Gastroesophageal sphincter (tissue), 3 donors: Measurements from ENCODE around the gene COA5.

Experiments used
- CTCF ChIP-seq, 4 experiments: fragments of 200-600 bp in 2 of 4; fragments of 450-650 bp in 2 of 4; sonication (generic) in 1 of 4; IDR thresholded peaks; one replicate each; pipeline ENCODE4 v1.5.1; 2017 to 2019; ENCODE audit warnings: antibody characterized with exemption in 4 of 4, mild to moderate bottlenecking in 2 of 4, moderate library complexity in 2 of 4
- EP300 ChIP-seq: sonication (generic); formaldehyde crosslinking; IDR thresholded peaks from one replicate; pipeline ENCODE4 v1.6.1; 2017; ENCODE audit warnings: antibody characterized with exemption, mild to moderate bottlenecking
- POLR2A ChIP-seq, 2 donors: fragments of 450-650 bp; IDR thresholded peaks; one replicate each; pipeline ENCODE4 v1.6.1; 2017; ENCODE audit warnings: antibody characterized with exemption in 2 of 2, mild to moderate bottlenecking in 2 of 2, moderate library complexity in 1 of 2
- POLR2AphosphoS5 ChIP-seq: sonication (generic); formaldehyde crosslinking; IDR thresholded peaks from one replicate; pipeline ENCODE4 v1.6.1; 2017; ENCODE audit warnings: antibody characterized with exemption

GRCh38 chr2:98565941-98566340 is 42.4 kb downstream of the COA5 start:
- TF ChIP-seq POLR2AphosphoS5 = no peak
- TF ChIP-seq POLR2A (IDR thresholded peaks at IDR 0.05) = no peak
- no peak for TF ChIP-seq CTCF (IDR thresholded peaks at IDR 0.05)
- no peak for TF ChIP-seq EP300
